Thymus (tissue), 11 donors: ENCODE measurements around the gene B3GAT2. TPM values are rescaled to one million over a fixed set of nuclear protein-coding genes. Genes with fewer than 3 reads are reported as not detected.
"Not testable (repeated sequence)": the region's sequence is repeated elsewhere in the genome, so short reads cannot be mapped to it uniquely, and the experiment has no call there.

Experiments
- DNase-seq, 9 donors: peaks; one replicate each; pipeline ENCODE4 v3.0.0-alpha.2; 2013; ENCODE audit warnings: low spot score in 9 of 9, low read depth in 6 of 9, missing footprints in 1 of 9
- H3K27ac ChIP-seq, 2 donors: one replicate each; pipeline ENCODE4 v1.5.1; 2013; ENCODE audit warnings: control low read depth in 1 of 2, low read depth in 1 of 2, low read length in 1 of 2, mild to moderate bottlenecking in 1 of 2, moderate library complexity in 1 of 2
- H3K27me3 ChIP-seq, 2 donors: one replicate each; pipeline ENCODE4 v1.5.1; 2013; ENCODE audit warnings: low read length in 1 of 2; ENCODE audit not compliant: control insufficient read depth in 2 of 2, insufficient read depth in 1 of 2
- H3K36me3 ChIP-seq, 2 donors: one replicate each; pipeline ENCODE4 v1.5.1; 2013; ENCODE audit warnings: low read length in 1 of 2, mild to moderate bottlenecking in 1 of 2, moderate library complexity in 1 of 2; ENCODE audit not compliant: control insufficient read depth in 2 of 2, insufficient read depth in 2 of 2
- H3K4me1 ChIP-seq, 2 donors: one replicate each; pipeline ENCODE4 v1.5.1; 2013; ENCODE audit warnings: low read length in 2 of 2; ENCODE audit not compliant: control insufficient read depth in 2 of 2, insufficient read depth in 2 of 2
- H3K4me3 ChIP-seq, 2 donors: one replicate each; pipeline ENCODE4 v1.5.1; 2013; ENCODE audit warnings: low read length in 2 of 2, control low read depth in 1 of 2, mild to moderate bottlenecking in 1 of 2
- H3K9me3 ChIP-seq, 2 donors: one replicate each; pipeline ENCODE4 v1.5.1; 2013; ENCODE audit warnings: low read length in 1 of 2, mild to moderate bottlenecking in 1 of 2; ENCODE audit not compliant: control insufficient read depth in 2 of 2, insufficient read depth in 1 of 2
- WGBS: extraction: QIAGEN DNeasy Blood & Tissue Kit; methylation state at CpG from one replicate; pipeline ENCODE4 v1.1.7; 2013; 5-methylcytosine and 5-hydroxymethylcytosine counted together
- polyA plus RNA-seq: library from polyadenylated mRNA; stranded (reverse); fragments of 200-250 nt; gene quantifications from one replicate; pipeline ENCODE4 v1.2.3, GENCODE V29; 2013
- total RNA-seq: library from RNA; stranded (reverse); fragments of 120-200 nt; gene quantifications from one replicate; pipeline ENCODE4 v1.2.4, GENCODE V29; 2013
- donor health status: healthy.

B3GAT2 gene
- total and polyA plus RNA-seq, 2 donors, result 0.46 to 1.3 TPM

DNA sequence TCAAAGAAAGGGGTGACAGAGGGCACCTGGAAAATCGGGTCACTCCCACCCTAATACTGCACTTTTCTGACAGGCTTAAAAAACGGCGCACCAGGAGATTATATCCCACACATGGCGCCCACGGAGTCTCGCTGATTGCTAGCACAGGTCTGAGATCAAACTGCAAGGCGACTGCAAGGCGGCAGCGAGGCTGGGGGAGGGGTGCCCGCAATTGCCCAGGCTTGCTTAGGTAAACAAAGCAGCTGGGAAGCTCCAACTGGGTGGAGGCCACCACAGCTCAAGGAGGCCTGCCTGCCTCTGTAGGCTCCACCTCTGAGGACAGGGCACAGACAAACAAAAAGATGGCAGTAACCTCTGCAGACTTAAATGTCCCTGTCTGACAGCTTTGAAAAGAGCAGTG, 12.5 kb downstream of the B3GAT2 start:
- DNase-seq, H3K4me3 ChIP-seq, H3K27me3 ChIP-seq, H3K27ac ChIP-seq, H3K4me1 ChIP-seq, H3K9me3 ChIP-seq, H3K36me3 ChIP-seq: not testable (repeated sequence)
- WGBS, result 92% methylated on average over 10 of the region's 10 CpGs

DNA sequence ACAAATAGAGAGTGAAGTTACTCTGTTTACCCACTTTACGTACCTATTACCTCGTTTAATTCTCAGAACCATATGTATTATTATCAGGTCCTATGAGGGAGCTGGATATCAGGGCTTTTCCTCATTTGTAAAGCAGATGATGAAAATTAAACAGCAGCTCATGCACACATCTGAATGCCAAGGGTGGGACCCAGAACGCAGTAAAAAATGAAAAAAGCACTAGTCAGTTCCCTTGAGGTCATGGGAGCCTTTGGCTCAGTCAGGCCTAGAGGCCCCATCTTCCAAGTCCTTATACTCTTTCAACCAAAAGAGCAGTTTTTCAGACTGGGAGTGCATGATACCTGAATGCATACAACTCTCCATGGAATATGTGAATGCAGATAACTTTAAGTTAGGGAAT, 23.0 kb downstream of the B3GAT2 start:
- Histone ChIP-seq H3K4me3 (no peak overlapping the region), H3K27me3 (no peaks in the 10 kb centered on the region), H3K9me3 (peaks cover 0 to 1% of the 10 kb centered on the region in 2 donors), H3K27ac (no peak overlapping the region), H3K36me3 (no peaks in the 10 kb centered on the region), H3K4me1 (no peaks in the 10 kb centered on the region)
- no peak for DNase-seq
- 93% methylated on average over 3 of the region's 3 CpGs for WGBS

- Histone ChIP-seq H3K4me3 (no peak overlapping the region), H3K27me3 (no peaks in the 10 kb centered on the region), H3K9me3 (no peaks in the 10 kb centered on the region), H3K27ac (no peak overlapping the region), H3K4me1 (no peaks in the 10 kb centered on the region), H3K36me3 (no peaks in the 10 kb centered on the region)
- 93% methylated on average over 1 of the region's 1 CpG for WGBS
- DNase-seq, result no peak
Measured at GRCh38 chr6:70905742-70906141, 51.1 kb downstream of the B3GAT2 start.

GRCh38 chr6:70903665-70904452, 53.0 kb downstream of the B3GAT2 start:
- no peak for DNase-seq
- WGBS, result 94% methylated on average over 2 of the region's 2 CpGs
- H3K36me3 ChIP-seq, result no peaks in the 10 kb centered on the region

GRCh38 chr6:70901324-70901723, 55.5 kb downstream of the B3GAT2 start:
- 96% methylated on average over 3 of the region's 3 CpGs for WGBS
- H3K27ac ChIP-seq, result no peak overlapping the region
- H3K4me1 ChIP-seq, result no peaks in the 10 kb centered on the region
- H3K4me3 ChIP-seq, result no peak overlapping the region
- no peaks in the 10 kb centered on the region for H3K9me3 ChIP-seq
- no peaks in the 10 kb centered on the region for H3K27me3 ChIP-seq
- no peak for DNase-seq
- no peaks in the 10 kb centered on the region for H3K36me3 ChIP-seq

More at GRCh38 chr6:70903665-70904452, 53.0 kb downstream of the B3GAT2 start:
- Histone ChIP-seq H3K4me1 (no peaks in the 10 kb centered on the region), H3K27ac (no peak overlapping the region), H3K4me3 (no peak overlapping the region), H3K9me3 (no peaks in the 10 kb centered on the region), H3K27me3 (no peaks in the 10 kb centered on the region)

GRCh38 chr6:70900047-70900446, 56.8 kb downstream of the B3GAT2 start:
- no peaks in the 10 kb centered on the region for H3K9me3 ChIP-seq
- no peak overlapping the region for H3K4me3 ChIP-seq
- 74% methylated on average over 2 of the region's 2 CpGs for WGBS
- H3K36me3 ChIP-seq, result no peaks in the 10 kb centered on the region
- H3K4me1 ChIP-seq, result no peaks in the 10 kb centered on the region
- no peaks in the 10 kb centered on the region for H3K27me3 ChIP-seq
- H3K27ac ChIP-seq, result no peak overlapping the region
- DNase-seq, result no peak

GRCh38 chr6:70894001-70894400, 62.9 kb downstream of the B3GAT2 start:
- Histone ChIP-seq H3K4me1 (no peaks in the 10 kb centered on the region), H3K9me3 (no peaks in the 10 kb centered on the region), H3K4me3 (no peak overlapping the region), H3K36me3 (no peaks in the 10 kb centered on the region), H3K27me3 (no peaks in the 10 kb centered on the region), H3K27ac (no peak overlapping the region)
- 97% methylated on average over 12 of the region's 12 CpGs for WGBS
- no peak for DNase-seq

GRCh38 chr6:70889270-70889669, 67.6 kb downstream of the B3GAT2 start:
- Histone ChIP-seq H3K4me3 (no peak overlapping the region), H3K36me3 (no peaks in the 10 kb centered on the region), H3K27me3 (no peaks in the 10 kb centered on the region), H3K4me1 (no peaks in the 10 kb centered on the region), H3K27ac (no peak overlapping the region), H3K9me3 (no peaks in the 10 kb centered on the region)
- DNase-seq, result no peak
- 96% methylated on average over 7 of the region's 7 CpGs for WGBS

- no peak overlapping the region for H3K4me3 ChIP-seq
- no peaks in the 10 kb centered on the region for H3K36me3 ChIP-seq
- no peaks in the 10 kb centered on the region for H3K27me3 ChIP-seq
- WGBS, result 98% methylated on average over 2 of the region's 2 CpGs
- no peaks in the 10 kb centered on the region for H3K9me3 ChIP-seq
- no peak overlapping the region for H3K27ac ChIP-seq
- no peaks in the 10 kb centered on the region for H3K4me1 ChIP-seq
- DNase-seq, result no peak
Measured at GRCh38 chr6:70886661-70887060, 70.2 kb downstream of the B3GAT2 start.
